Measurements from ENCODE around the gene SH3BGRL3. TPM values are rescaled to one million over a fixed set of nuclear protein-coding genes. Genes with fewer than 3 reads are reported as not detected.
A peak's percentile ranks its signal among the peaks of the same experiment; 100 is the strongest.

The SH3BGRL3 gene
- total and polyA plus RNA-seq, 8 donors = 90.4 to 347 (median 110) TPM

GRCh38 chr1:26268290-26269197, 11.3 kb upstream of the SH3BGRL3 start:
- Histone ChIP-seq H3K27ac (no peak overlapping the region), H3K36me3 (peaks cover 0 to 65% of the 10 kb centered on the region in 2 donors), H3K9me3 (peaks cover 0 to 12% of the 10 kb centered on the region in 2 donors), H3K4me3 (no peak overlapping the region), H3K27me3 (no peaks in the 10 kb centered on the region), H3K4me1 (no peaks in the 10 kb centered on the region)
- intact Hi-C loops (cut with DNase I) = no loop called here
- TF ChIP-seq CTCF (IDR thresholded peaks at IDR 0.05) = no peak
- DNase-seq (no peak), ATAC-seq (no peak)

- no peak for ATAC-seq
- DNase-seq = no peak
- no peaks in the 10 kb centered on the region for H3K27me3 ChIP-seq
These were observed 10.7 kb upstream of the SH3BGRL3 start for GRCh38 chr1:26269198-26269550.

GRCh38 chr1:26274801-26275425, 5.0 kb upstream of the SH3BGRL3 start:
- no peak for ATAC-seq
- H3K4me3 ChIP-seq = no peak overlapping the region
- intact Hi-C loops (cut with DNase I) = no loop called here
- H3K36me3 ChIP-seq = peaks cover 0 to 24% of the 10 kb centered on the region in 2 donors
- H3K9me3 ChIP-seq = no peaks in the 10 kb centered on the region
- H3K4me1 ChIP-seq = peaks cover 42 to 56% of the 10 kb centered on the region in 2 donors
- no peak for TF ChIP-seq CTCF (IDR thresholded peaks at IDR 0.05)
- DNase-seq = peak in 2 of 4 donors; percentile 49 to 85
- H3K27me3 ChIP-seq = no peaks in the 10 kb centered on the region
- H3K27ac ChIP-seq = peak overlapping the region; percentile 94 to 98

More at GRCh38 chr1:26269198-26269550, 10.7 kb upstream of the SH3BGRL3 start:
- Histone ChIP-seq H3K4me3 (no peak overlapping the region), H3K9me3 (peaks cover 0 to 12% of the 10 kb centered on the region in 2 donors), H3K4me1 (peaks cover 0 to 3% of the 10 kb centered on the region in 2 donors), H3K27ac (no peak overlapping the region), H3K36me3 (peaks cover 0 to 58% of the 10 kb centered on the region in 2 donors)
- TF ChIP-seq CTCF (IDR thresholded peaks at IDR 0.05) = no peak
- intact Hi-C loops (cut with DNase I) = no loop called here

- DNase-seq (peak; percentile 68 to 87 (median 81)), ATAC-seq (peak; percentile 72)
- intact Hi-C loops (cut with DNase I) = no loop called here
- H3K27me3 ChIP-seq = no peaks in the 10 kb centered on the region
- TF ChIP-seq CTCF (IDR thresholded peaks at IDR 0.05) = peak; percentile 64 to 85
- no peaks in the 10 kb centered on the region for H3K9me3 ChIP-seq
- H3K36me3 ChIP-seq = peaks cover 0 to 15% of the 10 kb centered on the region in 2 donors
- no peak overlapping the region for H3K4me3 ChIP-seq
- H3K4me1 ChIP-seq = peaks cover 42 to 60% of the 10 kb centered on the region in 2 donors
- H3K27ac ChIP-seq = peak overlapping the region; percentile 94 to 98
These were observed 4.1 kb upstream of the SH3BGRL3 start for GRCh38 chr1:26275580-26276431.

All from left lung (tissue), 10 donors.